Duodenal mucosa (tissue), 2 donors: ENCODE measurements around the gene ALDH1L1.

ENCODE experiments used
- H3K27ac ChIP-seq: one replicate; pipeline ENCODE4 v1.7.0; 2013; ENCODE audit warnings: low read depth, low read length
- H3K27me3 ChIP-seq, 2 donors: one replicate each; pipeline ENCODE4 v1.7.0; 2013; ENCODE audit warnings: low read length in 2 of 2, control low read depth in 1 of 2; ENCODE audit not compliant: insufficient read depth in 2 of 2, control insufficient read depth in 1 of 2
- H3K36me3 ChIP-seq, 2 donors: one replicate each; pipeline ENCODE4 v1.7.0; 2013; ENCODE audit warnings: low read length in 2 of 2, control low read depth in 1 of 2; ENCODE audit not compliant: insufficient read depth in 2 of 2, control insufficient read depth in 1 of 2
- H3K4me1 ChIP-seq, 2 donors: one replicate each; pipeline ENCODE4 v1.7.0; 2013; ENCODE audit warnings: low read length in 2 of 2, control low read depth in 1 of 2; ENCODE audit not compliant: insufficient read depth in 2 of 2, control insufficient read depth in 1 of 2
- H3K4me3 ChIP-seq, 2 donors: one replicate each; pipeline ENCODE4 v1.7.0; 2013; ENCODE audit warnings: low read length in 2 of 2, low read depth in 1 of 2
- H3K9ac ChIP-seq, 2 donors: one replicate each; pipeline ENCODE4 v1.7.0; 2013; ENCODE audit warnings: low read length in 2 of 2, low read depth in 1 of 2
- H3K9me3 ChIP-seq, 2 donors: one replicate each; pipeline ENCODE4 v1.7.0; 2013; ENCODE audit warnings: low read length in 2 of 2, control low read depth in 1 of 2; ENCODE audit not compliant: control insufficient read depth in 1 of 2

ALDH1L1 gene

GRCh38 chr3:126119976-126120375 is 60.4 kb downstream of the ALDH1L1 start:
- Histone ChIP-seq H3K27me3 (no peaks in the 10 kb centered on the region), H3K4me1 (no peaks in the 10 kb centered on the region), H3K9ac (no peak overlapping the region), H3K36me3 (no peaks in the 10 kb centered on the region), H3K4me3 (no peak overlapping the region), H3K9me3 (no peaks in the 10 kb centered on the region), H3K27ac (no peak overlapping the region)

GRCh38 chr3:126119008-126119675 is 61.2 kb downstream of the ALDH1L1 start:
- no peaks in the 10 kb centered on the region for H3K9me3 ChIP-seq
- no peak overlapping the region for H3K4me3 ChIP-seq
- H3K27ac ChIP-seq: no peak overlapping the region
- no peaks in the 10 kb centered on the region for H3K36me3 ChIP-seq
- no peaks in the 10 kb centered on the region for H3K4me1 ChIP-seq
- H3K27me3 ChIP-seq: no peaks in the 10 kb centered on the region
- no peak overlapping the region for H3K9ac ChIP-seq

- Histone ChIP-seq H3K27me3 (no peaks in the 10 kb centered on the region), H3K9me3 (no peaks in the 10 kb centered on the region), H3K36me3 (no peaks in the 10 kb centered on the region), H3K4me1 (no peaks in the 10 kb centered on the region), H3K4me3 (no peak overlapping the region), H3K27ac (no peak overlapping the region), H3K9ac (no peak overlapping the region)
These were observed 61.8 kb downstream of the ALDH1L1 start for GRCh38 chr3:126118591-126118990.

- H3K27ac ChIP-seq: no peak overlapping the region
- H3K36me3 ChIP-seq: no peaks in the 10 kb centered on the region
- no peak overlapping the region for H3K9ac ChIP-seq
- H3K4me1 ChIP-seq: no peaks in the 10 kb centered on the region
- no peak overlapping the region for H3K4me3 ChIP-seq
- no peaks in the 10 kb centered on the region for H3K9me3 ChIP-seq
- no peaks in the 10 kb centered on the region for H3K27me3 ChIP-seq
These were observed 62.6 kb downstream of the ALDH1L1 start for GRCh38 chr3:126117786-126118185.

- no peak overlapping the region for H3K4me3 ChIP-seq
- no peak overlapping the region for H3K27ac ChIP-seq
- H3K9me3 ChIP-seq: no peaks in the 10 kb centered on the region
- H3K27me3 ChIP-seq: no peaks in the 10 kb centered on the region
- no peak overlapping the region for H3K9ac ChIP-seq
- H3K36me3 ChIP-seq: no peaks in the 10 kb centered on the region
- no peaks in the 10 kb centered on the region for H3K4me1 ChIP-seq
These were observed 63.2 kb downstream of the ALDH1L1 start for GRCh38 chr3:126117212-126117611.

GRCh38 chr3:126116526-126116925 is 63.9 kb downstream of the ALDH1L1 start:
- Histone ChIP-seq H3K27me3 (no peaks in the 10 kb centered on the region), H3K9ac (no peak overlapping the region), H3K9me3 (no peaks in the 10 kb centered on the region), H3K27ac (no peak overlapping the region), H3K4me1 (no peaks in the 10 kb centered on the region), H3K4me3 (no peak overlapping the region), H3K36me3 (no peaks in the 10 kb centered on the region)

- no peaks in the 10 kb centered on the region for H3K27me3 ChIP-seq
- no peaks in the 10 kb centered on the region for H3K36me3 ChIP-seq
- H3K27ac ChIP-seq: no peak overlapping the region
- no peaks in the 10 kb centered on the region for H3K4me1 ChIP-seq
- no peak overlapping the region for H3K4me3 ChIP-seq
- no peak overlapping the region for H3K9ac ChIP-seq
- H3K9me3 ChIP-seq: no peaks in the 10 kb centered on the region
These were observed 65.7 kb downstream of the ALDH1L1 start for GRCh38 chr3:126114443-126115386.

GRCh38 chr3:126113733-126114442 is 66.5 kb downstream of the ALDH1L1 start:
- no peak overlapping the region for H3K4me3 ChIP-seq
- H3K4me1 ChIP-seq: no peaks in the 10 kb centered on the region

GRCh38 chr3:126113238-126113555 is 67.2 kb downstream of the ALDH1L1 start:
- H3K27me3 ChIP-seq: no peaks in the 10 kb centered on the region
- no peak overlapping the region for H3K4me3 ChIP-seq
- H3K36me3 ChIP-seq: no peaks in the 10 kb centered on the region
- no peaks in the 10 kb centered on the region for H3K9me3 ChIP-seq
- H3K4me1 ChIP-seq: no peaks in the 10 kb centered on the region
- H3K9ac ChIP-seq: no peak overlapping the region
- no peak overlapping the region for H3K27ac ChIP-seq

More at GRCh38 chr3:126113733-126114442, 66.5 kb downstream of the ALDH1L1 start:
- H3K9me3 ChIP-seq: no peaks in the 10 kb centered on the region
- H3K27ac ChIP-seq: no peak overlapping the region
- H3K9ac ChIP-seq: no peak overlapping the region
- H3K27me3 ChIP-seq: no peaks in the 10 kb centered on the region
- no peaks in the 10 kb centered on the region for H3K36me3 ChIP-seq
